Heart right ventricle (tissue), 16 donors: ENCODE data around the gene RASGRF2. TPM values are rescaled to one million over a fixed set of nuclear protein-coding genes. Genes with fewer than 3 reads are reported as not detected.

Source experiments
- ATAC-seq, 8 donors: fragments of 200-7000 bp; cut with Tn5 transposase; one replicate each; pipeline ENCODE4 v1.9.1; 2020; ENCODE audit warnings: mild to moderate bottlenecking in 8 of 8, moderate library complexity in 8 of 8, moderate number of reproducible peaks in 1 of 8
- DNase-seq, 2 donors: peaks; one replicate each; pipeline ENCODE4 v3.0.0-alpha.2; 2020
- H3K27ac ChIP-seq, 10 donors: fragments of 200-600 bp; sonication (generic) in 2 of 10; one replicate each; pipeline versions ENCODE4 v1.5.0 to v1.8.0; 2020 to 2022; ENCODE audit warnings: mild to moderate bottlenecking in 3 of 10
- H3K27me3 ChIP-seq, 7 donors: fragments of 200-600 bp; one replicate each; pipeline ENCODE4 v1.8.0; 2021 to 2022; ENCODE audit warnings: mild to moderate bottlenecking in 2 of 7
- H3K36me3 ChIP-seq, 9 donors: fragments of 200-600 bp; sonication (generic) in 1 of 9; one replicate each; pipeline versions ENCODE4 v1.5.0 to v1.8.0; 2020 to 2022; ENCODE audit warnings: mild to moderate bottlenecking in 2 of 9
- H3K4me1 ChIP-seq, 9 donors: fragments of 200-600 bp; sonication (generic) in 1 of 9; one replicate each; pipeline versions ENCODE4 v1.5.0 to v1.8.0; 2020 to 2022; ENCODE audit warnings: mild to moderate bottlenecking in 4 of 9
- H3K4me3 ChIP-seq, 10 donors: fragments of 200-600 bp; sonication (generic) in 2 of 10; one replicate each; pipeline versions ENCODE4 v1.5.0 to v1.8.0; 2020 to 2022; ENCODE audit warnings: mild to moderate bottlenecking in 7 of 10, moderate library complexity in 2 of 10
- H3K9me3 ChIP-seq, 11 donors: fragments of 200-600 bp in 10 of 11; sonication (generic) in 2 of 11; one replicate each; pipeline versions ENCODE4 v1.5.0 to v1.8.0; 2013 to 2022; ENCODE audit warnings: mild to moderate bottlenecking in 2 of 11, control low read depth in 1 of 11, moderate library complexity in 1 of 11
- WGBS, 2 donors: extraction: QIAGEN DNeasy Blood & Tissue Kit; methylation state at CpG; one replicate each; pipeline ENCODE4 v1.1.7; 2013; ENCODE audit warnings: inconsistent platforms in 1 of 2; 5-methylcytosine and 5-hydroxymethylcytosine counted together
- intact Hi-C, 10 donors: fragments of 100-400 bp; cut with DNase I; formaldehyde crosslinking; loops; one replicate each; pipeline versions ENCODE4 v1.11.1 to v1.14.2; 2022
- polyA plus RNA-seq, 2 donors: library from polyadenylated mRNA; stranded (reverse); fragments of 200-250 nt; gene quantifications; one replicate each; pipeline ENCODE4 v1.2.3, GENCODE V29; 2013
- total RNA-seq, 10 donors: library from RNA; stranded (reverse); fragmentation: NEBNext Ultra II Directional in 3 of 10; extraction: Animal tissue kit (Norgen Biotek cat#: 25700) in 3 of 10; gene quantifications; one replicate each; pipeline versions ENCODE4 v1.2.1 to v1.2.4, GENCODE V29; 2021 to 2023
- TF ChIP-seq, protein P1 (sequence below), 9 donors: fragments of 200-600 bp; sonication (generic) in 2 of 9; IDR thresholded peaks; one replicate each; pipeline versions ENCODE4 v1.5.0 to v1.8.0; 2021 to 2022; ENCODE audit warnings: antibody characterized with exemption in 9 of 9, mild to moderate bottlenecking in 5 of 9, moderate library complexity in 1 of 9
- donor health status: Arrhythmogenic right ventricular cardiomyopathy.
- donor health status: ischemic (EF 13 %, LVEDD 7.1; RV severe dilation, severe dysfunction).
- donor health status: healthy with polysubstance abuse.
- donor health status: DM: no; HTN: yes; CAD: no.
- donor health status: DM: no; HTN: no; CAD: no.
- donor health status: ischemic (EF 25% LVEDD 6.9; RV normal size, moderate dysfunction).
- donor health status: ischemic (EF 25% LVEDD 5.7; RV mildly dilated, moderate dysfunction).
- donor health status: healthy.
- donor health status: DM: yes; HTN: yes; CAD: no.
- donor health status: Ischemic cardiomyopathy.
- donor health status: ischemic (EF 35%, LVEDD 5.7; RV mildly dilated, moderate dysfunction).
- donor health status: nonischemic (EF 11% LVEDD 7.7; RV severe dilation, severe dysfunction).
- donor health status: DM: yes; HTN: yes; CAD: no.
- donor health status: PGD.
- donor health status: ischemic (EF 29% LVEDD 5.4; RV normal size, mild dysfunction).
- donor health status: nonischemic (EF 23%, LVEDD 6.1; RV moderate dilation, normal function).

The RASGRF2 gene
- total and polyA plus RNA-seq, 12 donors: 2.9 to 13.4 (median 6.8) TPM

DNA sequence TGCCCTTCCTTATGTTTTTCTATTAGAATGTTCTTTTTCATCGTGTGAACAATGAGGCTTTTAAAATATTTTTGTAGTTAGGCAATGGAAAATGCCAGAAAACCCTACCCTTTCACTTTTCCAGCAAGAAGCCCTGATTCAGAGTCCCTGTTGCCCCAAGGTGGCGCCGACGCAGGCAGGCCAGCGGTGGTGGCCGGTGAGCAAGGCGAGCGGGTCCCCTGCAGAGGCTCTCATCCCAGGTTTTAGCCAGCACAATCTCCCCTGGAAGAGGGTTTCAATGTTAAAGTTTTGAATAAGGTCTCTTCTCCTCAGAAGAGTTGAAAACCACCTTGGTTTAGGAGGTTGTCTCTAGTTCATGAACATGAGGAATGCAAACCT lies 232.2 kb downstream of the RASGRF2 start:
- WGBS, 2 donors: 81 to 84% methylated on average over 8 of the region's 8 CpGs
- Histone ChIP-seq H3K9me3 (no peaks in the 10 kb centered on the region), H3K4me3 (no peak overlapping the region), H3K27ac (no peak overlapping the region), H3K27me3 (no peaks in the 10 kb centered on the region), H3K4me1 (peaks cover 0 to 27% (median 11%) of the 10 kb centered on the region in 9 donors), H3K36me3 (no peaks in the 10 kb centered on the region)
- DNase-seq (no peak), ATAC-seq (no peak)
- intact Hi-C loops: loop anchor here in 7 of 10 donors (5.0 to 10.0 kb wide), 7 partner anchors 102 to 708 kb away; partner anchors contain the start of gene FAM151B (in 1 of the 7)
- TF ChIP-seq, protein P1, sequence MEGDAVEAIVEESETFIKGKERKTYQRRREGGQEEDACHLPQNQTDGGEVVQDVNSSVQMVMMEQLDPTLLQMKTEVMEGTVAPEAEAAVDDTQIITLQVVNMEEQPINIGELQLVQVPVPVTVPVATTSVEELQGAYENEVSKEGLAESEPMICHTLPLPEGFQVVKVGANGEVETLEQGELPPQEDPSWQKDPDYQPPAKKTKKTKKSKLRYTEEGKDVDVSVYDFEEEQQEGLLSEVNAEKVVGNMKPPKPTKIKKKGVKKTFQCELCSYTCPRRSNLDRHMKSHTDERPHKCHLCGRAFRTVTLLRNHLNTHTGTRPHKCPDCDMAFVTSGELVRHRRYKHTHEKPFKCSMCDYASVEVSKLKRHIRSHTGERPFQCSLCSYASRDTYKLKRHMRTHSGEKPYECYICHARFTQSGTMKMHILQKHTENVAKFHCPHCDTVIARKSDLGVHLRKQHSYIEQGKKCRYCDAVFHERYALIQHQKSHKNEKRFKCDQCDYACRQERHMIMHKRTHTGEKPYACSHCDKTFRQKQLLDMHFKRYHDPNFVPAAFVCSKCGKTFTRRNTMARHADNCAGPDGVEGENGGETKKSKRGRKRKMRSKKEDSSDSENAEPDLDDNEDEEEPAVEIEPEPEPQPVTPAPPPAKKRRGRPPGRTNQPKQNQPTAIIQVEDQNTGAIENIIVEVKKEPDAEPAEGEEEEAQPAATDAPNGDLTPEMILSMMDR (IDR thresholded peaks at IDR 0.05): no peak

GRCh38 chr5:81194633-81195334 lies 234.6 kb downstream of the RASGRF2 start:
- 27 to 28% methylated on average over 31 of the region's 31 CpGs for WGBS, 2 donors
- no peaks in the 10 kb centered on the region for H3K36me3 ChIP-seq
- no peaks in the 10 kb centered on the region for H3K9me3 ChIP-seq
- H3K4me1 ChIP-seq: peaks cover 0 to 14% (median 10%) of the 10 kb centered on the region in 9 donors
- DNase-seq: peak; percentile 75 to 86
- intact Hi-C loops: loop anchor here in 7 of 10 donors (5.0 to 10.0 kb wide), 7 partner anchors 100 to 710 kb away; partner anchors contain the start of gene FAM151B (in 1 of the 7)
- H3K27me3 ChIP-seq: no peaks in the 10 kb centered on the region
- H3K4me3 ChIP-seq: peak overlapping the region in 2 of 10 donors; percentile 1
- no peak overlapping the region for H3K27ac ChIP-seq
- TF ChIP-seq, protein P1 (IDR thresholded peaks at IDR 0.05): peak; percentile 80 to 97 (median 94)
- ATAC-seq: peak; percentile 94 to 96 (median 95)

GRCh38 chr5:81195335-81195929 lies 235.3 kb downstream of the RASGRF2 start:
- ATAC-seq (peak in 7 of 8 donors; percentile 21 to 79 (median 70)), DNase-seq (no peak)
- Histone ChIP-seq H3K36me3 (no peaks in the 10 kb centered on the region), H3K4me1 (peaks cover 0 to 14% (median 10%) of the 10 kb centered on the region in 9 donors), H3K27me3 (no peaks in the 10 kb centered on the region), H3K4me3 (peak overlapping the region in 1 of 10 donors; percentile 1), H3K9me3 (no peaks in the 10 kb centered on the region), H3K27ac (no peak overlapping the region)
- TF ChIP-seq, protein P1 (IDR thresholded peaks at IDR 0.05): peak in 1 of 9 donors; percentile 15
- intact Hi-C loops: loop anchor here in 7 of 10 donors (5.0 to 10.0 kb wide), 7 partner anchors 99 to 711 kb away; partner anchors contain the start of gene FAM151B (in 1 of the 7)
- WGBS, 2 donors: 25 to 38% methylated on average over 5 of the region's 5 CpGs

GRCh38 chr5:81202655-81203054 lies 242.5 kb downstream of the RASGRF2 start:
- peak in 6 of 8 donors; percentile 34 to 75 (median 68) for ATAC-seq
- intact Hi-C loops: no loop called here

More at GRCh38 chr5:81202655-81203054, 242.5 kb downstream of the RASGRF2 start:
- WGBS, 2 donors: 30 to 33% methylated on average over 2 of the region's 2 CpGs
- TF ChIP-seq, protein P1 (IDR thresholded peaks at IDR 0.05): peak in 3 of 9 donors; percentile 19 to 36 (median 29)
- peaks cover 0 to 9% (median 4%) of the 10 kb centered on the region in 9 donors for H3K4me1 ChIP-seq
- H3K4me3 ChIP-seq: no peak overlapping the region
- peaks cover 0 to 27% (median 0%) of the 10 kb centered on the region in 9 donors for H3K36me3 ChIP-seq
- DNase-seq: peak in 1 of 2 donors; percentile 37
- H3K9me3 ChIP-seq: no peaks in the 10 kb centered on the region
- H3K27ac ChIP-seq: no peak overlapping the region
- H3K27me3 ChIP-seq: no peaks in the 10 kb centered on the region
